ENCODE data around the gene ZDHHC9. TPM values are rescaled to one million over a fixed set of nuclear protein-coding genes. Genes with fewer than 3 reads are reported as not detected.

The ZDHHC9 gene
- total RNA-seq, 1 experiment from 2014 or later, result 41.0 TPM

DNA sequence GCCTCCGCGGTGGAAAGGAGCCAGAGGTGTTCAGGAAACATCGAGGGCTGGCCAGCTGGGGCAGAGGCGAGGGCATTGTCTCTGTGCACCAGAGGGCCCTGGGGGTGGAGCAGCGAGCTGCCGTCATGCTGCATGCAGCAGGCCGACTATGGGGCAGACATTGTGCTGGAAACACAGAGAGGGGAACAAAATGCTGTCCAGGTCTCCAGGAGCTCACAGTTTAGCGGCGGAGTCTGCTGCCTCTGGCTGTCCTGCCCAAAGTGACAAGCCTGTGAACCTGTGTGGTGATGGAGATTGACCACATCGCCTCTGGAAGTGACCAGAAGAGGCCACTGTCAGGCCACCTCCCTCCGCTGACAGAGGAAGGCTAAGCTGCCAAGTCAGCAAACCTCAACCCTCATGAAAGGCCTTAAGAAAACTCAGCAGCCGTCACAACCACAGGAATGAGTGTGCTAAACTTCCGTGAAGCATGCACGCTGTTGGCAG lies 84.1 kb downstream of the ZDHHC9 start:
- H3K27me3 Mint-ChIP-seq (ENCODE audit: insufficient read depth, unreplicated experiment), result no peaks in the 10 kb centered on the region
- no peaks in the 10 kb centered on the region for H3K36me3 Mint-ChIP-seq (ENCODE audit: insufficient read depth, unreplicated experiment)
- Histone ChIP-seq H3K4me3 (ENCODE audit: low read depth, low read length) (no peak overlapping the region), H3K4me1 (no peaks in the 10 kb centered on the region), H3K9me3 (no peaks in the 10 kb centered on the region), H3K36me3 (ENCODE audit: control insufficient read depth, insufficient read depth, low read length) (no peaks in the 10 kb centered on the region), H3K27me3 (replicated peaks; ENCODE audit: control insufficient read depth, insufficient read depth, low read length) (no peaks in the 10 kb centered on the region)
- intact Hi-C loops (cut with micrococcal nuclease; ENCODE audit: unreplicated experiment), result no loop called here
- BruUV-seq (replicated peaks), result no TSS peak
- H3K4me3 Mint-ChIP-seq (ENCODE audit: unreplicated experiment), result no peak overlapping the region
- no peaks in the 10 kb centered on the region for H3K9me3 Mint-ChIP-seq (ENCODE audit: unreplicated experiment)
- no peak overlapping the region for H3K27ac Mint-ChIP-seq (ENCODE audit: unreplicated experiment)
- POLR2A ChIA-PET, result no interaction called here
- peak in 1 of 2 experiments; percentile 14 for DNase-seq
- TF ChIP-seq CTCF (IDR thresholded peaks at IDR 0.05; ENCODE audit: insufficient read depth in 1 of 2, low read depth in 1 of 2, low read length in 1 of 2, severe bottlenecking in 1 of 2, unreplicated experiment in 1 of 2), result no peak
- CTCF ChIA-PET, result interaction anchor here (0.6 kb wide), 1 partner anchor 161 kb away, joined by 5 read pairs; no protein-coding TSS in a partner anchor
- no peaks in the 10 kb centered on the region for H3K4me1 Mint-ChIP-seq (ENCODE audit: low read depth, unreplicated experiment)

- POLR2A ChIA-PET, result no interaction called here
- Mint-ChIP-seq H3K27me3 (ENCODE audit: insufficient read depth, unreplicated experiment) (no peaks in the 10 kb centered on the region), H3K9me3 (ENCODE audit: unreplicated experiment) (no peaks in the 10 kb centered on the region), H3K4me3 (ENCODE audit: unreplicated experiment) (no peak overlapping the region), H3K27ac (ENCODE audit: unreplicated experiment) (no peak overlapping the region), H3K4me1 (ENCODE audit: low read depth, unreplicated experiment) (no peaks in the 10 kb centered on the region), H3K36me3 (ENCODE audit: insufficient read depth, unreplicated experiment) (no peaks in the 10 kb centered on the region)
- Histone ChIP-seq H3K36me3 (ENCODE audit: control insufficient read depth, insufficient read depth, low read length) (no peaks in the 10 kb centered on the region), H3K4me3 (ENCODE audit: low read depth, low read length) (no peak overlapping the region), H3K4me1 (no peaks in the 10 kb centered on the region), H3K9me3 (no peaks in the 10 kb centered on the region), H3K27me3 (replicated peaks; ENCODE audit: control insufficient read depth, insufficient read depth, low read length) (no peaks in the 10 kb centered on the region)
- DNase-seq, result no peak
- CTCF ChIA-PET, result interaction anchor here (0.6 to 1.5 kb wide), 3 partner anchors 32 to 170 kb away, joined by 3 read pairs; no protein-coding TSS in a partner anchor
- TF ChIP-seq CTCF (IDR thresholded peaks at IDR 0.05; ENCODE audit: insufficient read depth in 1 of 2, low read depth in 1 of 2, low read length in 1 of 2, severe bottlenecking in 1 of 2, unreplicated experiment in 1 of 2), result no peak
- BruUV-seq (replicated peaks), result no TSS peak
- intact Hi-C loops (cut with micrococcal nuclease; ENCODE audit: unreplicated experiment), result no loop called here
Observed at GRCh38 chrX:129755779-129756650, 87.7 kb downstream of the ZDHHC9 start.

DNA sequence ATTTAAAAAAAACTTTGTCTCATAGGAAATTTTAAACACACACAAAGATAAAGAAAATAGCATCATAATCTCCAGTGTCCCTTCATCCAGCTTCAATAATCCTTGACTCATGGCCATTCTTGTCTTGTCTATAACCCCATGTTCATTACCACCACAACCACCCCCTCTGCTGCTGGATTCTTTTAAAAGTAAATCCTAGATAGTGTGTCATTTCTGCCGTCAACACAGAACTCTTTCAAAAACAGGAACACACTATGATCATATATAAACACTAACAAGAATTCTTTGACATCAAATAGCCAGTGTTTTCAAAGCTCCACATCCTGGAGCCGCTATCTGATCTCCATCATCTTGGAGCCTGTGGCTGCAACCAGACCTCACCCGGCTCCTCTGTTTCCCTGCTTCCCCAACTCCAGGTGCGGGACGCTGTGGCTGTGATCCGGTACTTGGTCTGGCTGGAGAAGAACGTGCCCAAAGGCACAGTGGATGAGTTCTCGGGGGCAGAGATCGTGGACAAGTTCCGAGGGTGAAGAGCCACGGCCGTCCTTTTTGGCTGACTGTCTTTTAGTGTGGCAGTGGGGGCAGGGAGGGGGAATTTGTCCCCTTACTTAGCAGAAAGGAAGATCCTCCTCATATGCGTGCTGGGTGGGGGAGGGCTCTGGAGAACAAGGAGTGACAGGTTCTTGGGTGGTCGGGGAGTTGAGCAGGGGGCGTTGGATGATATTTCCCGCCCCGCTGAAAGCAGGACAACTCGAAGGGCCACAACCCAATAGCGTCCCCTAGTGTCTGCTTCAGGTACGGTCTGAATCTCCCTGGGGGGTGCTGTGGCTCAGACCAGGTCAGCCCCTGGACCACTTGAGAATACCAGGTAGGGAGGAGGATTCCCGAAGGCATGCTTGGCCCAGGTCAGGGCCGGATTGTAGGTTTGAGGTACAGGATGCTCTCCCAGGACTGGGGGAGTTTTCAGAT lies 89.3 kb downstream of the ZDHHC9 start:
- no peak overlapping the region for H3K4me3 Mint-ChIP-seq (ENCODE audit: unreplicated experiment)
- no peaks in the 10 kb centered on the region for H3K36me3 Mint-ChIP-seq (ENCODE audit: insufficient read depth, unreplicated experiment)
- DNase-seq, result no peak
- Histone ChIP-seq H3K4me3 (ENCODE audit: low read depth, low read length) (no peak overlapping the region), H3K9me3 (no peaks in the 10 kb centered on the region), H3K4me1 (no peaks in the 10 kb centered on the region), H3K27me3 (replicated peaks; ENCODE audit: control insufficient read depth, insufficient read depth, low read length) (no peaks in the 10 kb centered on the region), H3K36me3 (ENCODE audit: control insufficient read depth, insufficient read depth, low read length) (no peaks in the 10 kb centered on the region)
- no TSS peak for BruUV-seq (replicated peaks)
- H3K27me3 Mint-ChIP-seq (ENCODE audit: insufficient read depth, unreplicated experiment), result no peaks in the 10 kb centered on the region
- H3K4me1 Mint-ChIP-seq (ENCODE audit: low read depth, unreplicated experiment), result no peaks in the 10 kb centered on the region
- intact Hi-C loops (cut with micrococcal nuclease; ENCODE audit: unreplicated experiment), result no loop called here
- peak in 1 of 2 experiments; percentile 17 for TF ChIP-seq CTCF (IDR thresholded peaks at IDR 0.05; ENCODE audit: insufficient read depth in 1 of 2, low read depth in 1 of 2, low read length in 1 of 2, severe bottlenecking in 1 of 2, unreplicated experiment in 1 of 2)
- H3K27ac Mint-ChIP-seq (ENCODE audit: unreplicated experiment), result no peak overlapping the region
- no peaks in the 10 kb centered on the region for H3K9me3 Mint-ChIP-seq (ENCODE audit: unreplicated experiment)
- POLR2A ChIA-PET, result no interaction called here
- CTCF ChIA-PET, result interaction anchor here (1.2 kb wide), 1 partner anchor 153 kb away, joined by 3 read pairs; no protein-coding TSS in a partner anchor
